NAMALWA (cell line): ENCODE data around the gene HAUS1.

ENCODE experiments used
- DNase-seq: peaks from one replicate; pipeline ENCODE4 v3.0.0-alpha.2; 2015; ENCODE audit warnings: low spot score

The HAUS1 gene, protein sequence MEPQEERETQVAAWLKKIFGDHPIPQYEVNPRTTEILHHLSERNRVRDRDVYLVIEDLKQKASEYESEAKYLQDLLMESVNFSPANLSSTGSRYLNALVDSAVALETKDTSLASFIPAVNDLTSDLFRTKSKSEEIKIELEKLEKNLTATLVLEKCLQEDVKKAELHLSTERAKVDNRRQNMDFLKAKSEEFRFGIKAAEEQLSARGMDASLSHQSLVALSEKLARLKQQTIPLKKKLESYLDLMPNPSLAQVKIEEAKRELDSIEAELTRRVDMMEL

DNA sequence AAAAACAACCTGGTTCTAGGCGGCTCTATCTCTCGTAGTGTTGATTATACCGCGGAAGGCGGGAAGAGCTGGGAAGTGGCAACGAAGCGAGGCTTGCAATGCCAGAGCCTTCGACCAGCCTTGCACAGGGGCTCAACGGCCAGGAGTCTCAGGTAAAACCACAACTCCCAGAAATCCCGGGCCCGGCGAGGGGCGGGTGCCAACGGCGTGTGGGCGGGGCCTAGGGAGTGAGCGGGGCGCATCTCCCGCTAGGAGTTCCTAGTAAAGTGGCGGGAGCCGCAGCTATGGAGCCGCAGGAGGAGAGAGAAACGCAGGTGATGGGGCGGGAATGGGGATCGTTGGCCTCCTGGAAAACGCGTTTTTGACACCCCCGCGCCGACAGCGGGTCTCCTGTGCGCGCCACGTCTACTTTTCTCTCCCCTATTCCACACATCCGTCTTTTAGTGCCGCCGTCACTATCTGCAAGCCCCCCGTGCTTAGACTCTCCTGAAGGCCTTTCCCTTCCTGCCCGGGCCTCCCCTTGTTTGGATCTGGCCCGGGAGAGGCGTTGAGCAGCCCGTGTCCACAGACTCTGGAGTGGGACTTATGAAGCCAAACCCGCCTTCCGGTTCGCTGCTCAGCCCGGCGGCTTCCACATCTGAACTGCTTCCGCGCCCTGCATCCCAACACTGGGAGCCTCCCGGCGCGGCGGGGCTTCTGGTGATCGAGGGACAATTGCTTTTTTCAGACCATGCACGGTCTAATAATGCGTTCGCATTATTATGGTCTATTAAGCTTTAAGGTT lies at the start of gene HAUS1:
Gene HAUS1, plus strand, starts transcription at position 258 of the 784 bp plus-strand sequence. Its CDS starts 27 bp downstream, at position 285.
- DNase-seq: peak; percentile 75

DNA sequence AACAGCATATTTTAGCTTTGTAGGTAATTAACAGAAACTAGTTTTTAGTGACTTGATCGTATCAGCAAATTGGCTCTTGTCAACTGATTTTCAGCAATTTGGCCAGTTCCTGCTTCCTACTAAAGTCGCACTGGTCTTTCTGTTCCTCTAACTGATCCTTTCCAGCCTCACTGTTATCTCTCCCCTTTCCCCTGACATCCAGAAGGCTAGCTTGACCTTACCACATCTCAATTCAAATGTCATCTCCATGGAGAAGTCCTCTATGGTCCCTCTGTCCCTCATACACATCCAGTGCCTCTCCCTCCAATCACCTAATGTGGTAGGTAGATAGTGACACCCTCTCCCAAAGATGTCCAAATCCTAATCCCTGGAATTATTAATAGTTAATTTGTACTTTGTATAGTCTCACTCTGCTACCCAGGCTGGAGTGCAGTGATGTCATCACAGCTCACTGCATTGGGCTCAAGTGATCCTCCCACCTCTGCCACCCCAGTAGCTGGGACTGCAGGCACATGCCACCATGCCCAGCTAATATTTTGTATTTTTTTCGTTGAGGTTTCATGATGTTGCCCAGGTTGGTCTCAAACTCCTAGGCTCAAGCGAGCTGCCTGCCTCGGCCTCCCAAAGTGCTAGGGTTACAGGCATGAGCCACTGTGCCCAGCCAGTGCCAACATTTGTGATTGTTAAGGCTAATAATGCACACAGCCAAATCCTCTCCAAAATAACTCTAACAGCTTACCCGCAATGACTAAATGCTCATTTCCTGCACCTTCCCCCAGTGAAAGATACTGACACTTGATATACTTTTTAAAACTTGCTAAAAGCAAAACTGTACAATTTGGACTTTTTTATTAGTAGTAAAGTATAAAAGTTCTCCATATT lies 49.0 kb upstream of the HAUS1 start:
- no peak for DNase-seq

DNA sequence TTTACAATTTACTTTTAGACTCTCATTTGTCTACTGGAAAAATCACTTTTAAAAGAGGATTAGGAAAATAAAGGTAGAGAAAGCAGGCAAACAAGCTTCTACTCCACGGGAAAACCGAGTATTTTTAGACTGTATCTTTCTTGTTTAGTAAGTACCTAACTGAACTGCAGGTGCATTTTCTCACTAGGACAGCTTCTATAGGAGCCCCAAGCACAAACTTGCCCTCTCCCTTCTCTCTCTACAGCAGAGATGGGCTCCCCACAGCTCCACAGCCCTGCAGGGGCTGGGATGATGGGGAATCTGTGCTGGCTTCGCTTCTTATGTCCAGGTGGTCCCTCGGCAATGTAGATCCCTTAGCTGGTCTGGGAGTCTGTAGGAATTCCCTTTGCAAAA lies 48.4 kb upstream of the HAUS1 start:
- DNase-seq: no peak

DNA sequence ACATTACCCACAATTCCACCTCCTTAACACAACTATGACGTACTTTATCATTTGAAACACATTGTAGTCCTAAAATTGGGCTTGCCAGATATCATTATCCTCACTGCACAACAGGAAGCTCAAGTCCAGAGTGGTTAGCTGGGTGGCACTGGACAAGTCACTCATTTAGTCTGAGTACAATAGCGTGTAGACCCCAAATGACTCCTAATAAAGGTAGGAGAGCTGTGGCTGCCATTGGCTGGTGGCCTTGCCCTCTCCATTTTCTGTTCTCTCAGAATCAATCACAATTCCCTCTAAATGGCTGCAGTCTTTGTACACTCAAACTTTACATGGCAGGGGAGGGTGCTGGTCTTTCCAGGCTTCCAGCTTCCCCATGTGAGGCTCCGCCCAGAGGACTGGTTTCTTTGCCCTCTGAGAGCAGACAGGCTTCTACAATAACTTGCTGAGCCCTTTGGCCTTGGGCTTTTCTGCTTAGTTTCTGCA lies 43.8 kb upstream of the HAUS1 start:
- no peak for DNase-seq

DNA sequence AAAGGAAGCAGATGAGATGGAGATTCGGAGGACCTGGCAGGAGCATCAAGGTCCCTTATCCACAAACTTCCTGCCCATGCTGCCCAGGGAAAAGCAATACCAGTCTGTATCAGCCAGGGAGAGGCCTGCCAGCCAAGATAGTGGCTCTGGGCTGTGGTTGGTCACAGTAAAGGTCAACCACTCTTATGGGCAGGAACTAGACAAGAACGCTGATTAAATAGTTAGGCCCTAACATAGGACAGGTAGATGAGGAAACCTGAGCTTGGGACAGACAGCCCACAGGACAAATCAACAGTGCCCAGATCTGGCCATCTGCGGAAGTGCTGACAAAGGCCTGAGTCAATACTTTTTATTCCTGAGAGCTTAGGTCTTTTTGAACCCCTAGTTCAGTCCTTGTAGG lies 42.8 kb upstream of the HAUS1 start:
- DNase-seq: no peak

DNA sequence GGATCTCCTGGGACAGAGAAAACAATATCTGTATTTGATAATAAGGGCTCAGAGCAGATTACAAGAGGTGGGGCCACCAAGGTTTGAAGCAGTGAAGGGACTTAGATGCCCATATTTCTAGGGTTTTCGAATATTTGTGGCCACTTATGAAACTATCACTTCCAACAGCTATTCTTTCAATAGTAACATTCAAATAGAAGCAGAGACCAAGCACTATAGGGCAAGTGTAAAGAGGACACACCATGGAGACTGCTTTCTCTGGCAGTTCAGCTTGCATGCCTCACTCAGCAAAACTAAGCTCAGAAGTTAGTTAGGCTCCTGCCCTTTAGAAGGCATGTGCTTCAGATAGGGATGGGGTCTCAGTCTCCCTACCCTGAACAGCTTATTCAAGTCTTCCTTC lies 42.4 kb upstream of the HAUS1 start:
- DNase-seq: no peak

DNA sequence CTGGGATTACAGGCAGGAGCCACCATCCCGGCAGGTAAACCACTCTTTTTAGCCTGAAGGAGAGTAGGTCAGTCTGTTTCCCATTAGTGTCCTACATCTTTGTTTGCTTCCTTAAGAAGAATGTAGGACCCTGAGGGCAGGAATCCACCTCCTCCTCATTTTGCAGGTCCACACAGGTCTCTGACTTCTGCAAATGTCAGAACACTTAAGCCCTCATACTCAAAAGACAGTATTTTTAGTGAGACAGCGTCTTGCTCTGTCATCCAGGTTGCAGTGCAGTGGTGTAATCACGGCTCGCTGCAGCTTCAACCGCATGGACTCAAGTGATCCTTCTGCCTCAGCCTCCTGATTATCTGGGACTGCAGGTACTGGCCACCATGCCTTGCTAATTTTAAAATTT lies 41.4 kb upstream of the HAUS1 start:
- DNase-seq: no peak

DNA sequence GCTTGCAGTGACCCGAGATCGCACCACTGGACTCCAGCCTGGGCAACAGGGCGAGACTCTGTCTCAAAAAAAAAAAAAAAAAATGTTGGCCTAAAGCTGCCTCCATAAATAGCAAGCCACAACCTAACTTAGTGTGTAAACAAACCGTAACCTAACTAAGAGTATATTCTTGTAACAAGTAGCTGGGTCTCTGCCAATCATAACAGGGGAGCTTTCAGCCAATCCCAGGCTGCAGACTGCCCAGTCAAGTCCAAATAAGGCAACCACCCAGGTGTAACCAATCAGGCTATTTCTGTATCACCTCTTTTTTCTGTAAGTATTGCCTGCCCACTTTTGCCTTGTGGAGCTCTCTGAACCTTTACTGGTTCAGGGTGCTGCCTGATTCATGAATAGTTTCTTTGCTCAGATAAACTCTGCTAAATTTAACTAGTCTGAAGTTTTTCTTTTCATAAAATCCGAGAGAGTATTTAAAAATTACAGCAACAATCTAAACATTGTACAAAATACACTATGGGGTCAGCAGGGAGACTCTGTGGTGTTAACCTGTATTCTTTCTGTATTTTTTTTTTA lies 36.7 kb upstream of the HAUS1 start:
- peak; percentile 70 for DNase-seq

DNA sequence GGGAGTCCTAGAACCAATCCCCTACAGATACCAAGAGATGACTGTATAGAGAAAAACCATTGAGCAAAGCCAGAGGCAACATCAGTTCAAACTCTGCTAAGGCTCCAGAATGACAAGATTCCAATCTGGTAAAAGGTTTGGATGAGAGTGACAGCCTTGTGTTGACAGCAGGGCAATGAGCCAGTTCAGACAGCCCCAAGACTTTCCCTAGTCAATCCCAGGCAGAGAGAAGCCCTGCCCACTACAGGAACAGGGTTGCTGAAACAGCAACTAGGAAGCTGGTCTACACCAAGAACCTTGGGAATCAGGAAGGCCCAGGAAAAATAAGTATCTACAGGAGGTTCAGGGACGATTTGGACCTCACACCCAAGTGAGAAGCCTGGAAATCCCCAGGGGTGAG lies 35.4 kb upstream of the HAUS1 start:
- DNase-seq: no peak

DNA sequence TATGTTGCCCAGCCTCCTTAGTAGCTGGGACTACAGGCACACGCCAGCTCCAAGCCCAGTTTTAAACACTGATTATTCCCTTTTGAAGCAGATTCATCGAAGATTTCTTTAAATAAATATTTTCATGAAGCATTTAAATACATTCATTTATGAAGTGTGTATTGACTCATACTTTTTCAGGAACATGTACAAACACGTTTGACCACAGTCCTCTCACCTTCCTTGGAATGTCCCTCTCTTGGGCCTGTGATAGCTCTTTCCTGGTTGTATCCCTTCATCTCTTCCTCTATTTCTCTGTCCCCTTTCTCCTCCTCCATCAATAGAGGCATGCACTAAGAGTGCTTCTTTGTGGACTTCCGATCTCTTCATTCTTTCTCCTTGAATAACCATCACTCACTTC lies 34.7 kb upstream of the HAUS1 start:
- no peak for DNase-seq

DNA sequence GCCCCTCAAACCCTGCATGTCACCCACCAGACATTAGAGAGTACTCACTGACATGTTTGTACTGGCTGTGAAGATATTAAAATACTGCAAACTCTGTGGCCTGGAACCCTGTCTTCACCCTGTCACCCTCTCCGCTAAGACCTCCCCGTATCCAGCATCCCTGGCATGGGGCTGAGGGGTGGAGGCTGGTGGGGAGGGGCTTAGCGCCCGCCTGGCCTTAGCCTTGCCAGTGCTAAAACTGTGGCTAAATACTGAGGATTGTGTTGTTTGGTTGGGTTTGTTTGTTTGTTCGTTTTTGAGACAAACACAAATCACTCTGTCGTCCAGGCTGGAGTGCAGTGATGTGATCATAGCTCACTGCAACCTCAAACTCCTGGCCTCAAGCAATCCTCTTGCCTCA lies 34.0 kb upstream of the HAUS1 start:
- no peak for DNase-seq

DNA sequence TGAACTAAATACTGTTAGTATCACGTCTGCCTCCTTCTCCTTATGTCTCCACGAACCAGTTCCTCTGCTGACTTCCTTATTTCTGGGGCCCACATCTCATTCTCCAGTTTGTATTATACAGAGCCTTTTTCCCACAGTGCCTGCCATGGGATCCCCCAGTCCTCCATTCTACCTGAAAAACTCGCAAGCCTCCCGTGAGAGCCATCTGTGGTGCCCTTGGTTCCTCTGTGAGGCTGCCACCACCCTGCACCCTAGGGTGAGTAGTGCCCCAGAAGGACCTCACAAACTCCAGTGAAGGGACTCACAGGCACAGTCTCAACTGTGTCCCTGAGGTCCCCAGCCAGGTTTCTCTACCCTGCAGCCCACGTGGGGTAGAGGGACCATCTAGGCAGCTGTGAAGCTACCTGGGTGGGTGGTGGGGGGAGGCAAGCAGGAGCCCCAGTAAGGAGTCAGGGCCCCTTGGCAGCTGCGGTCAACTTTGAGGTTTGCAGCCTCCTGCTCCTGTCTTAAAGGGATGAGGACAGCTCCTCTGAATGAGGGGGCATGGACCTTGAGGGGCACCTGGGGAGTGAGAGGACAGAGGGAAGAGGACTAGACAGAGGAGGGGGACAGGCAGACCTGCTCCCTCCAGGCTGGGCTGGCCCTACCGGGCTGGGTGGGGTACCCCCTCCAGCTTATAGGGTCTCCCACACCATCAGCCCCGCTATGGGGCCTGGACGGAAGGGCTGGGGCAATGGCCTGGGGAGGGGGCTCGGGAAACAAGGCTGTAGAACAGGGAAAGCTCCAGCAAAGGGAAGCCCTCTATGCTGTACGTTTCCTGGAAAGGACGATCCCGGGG lies 33.2 kb upstream of the HAUS1 start:
- no peak for DNase-seq

DNA sequence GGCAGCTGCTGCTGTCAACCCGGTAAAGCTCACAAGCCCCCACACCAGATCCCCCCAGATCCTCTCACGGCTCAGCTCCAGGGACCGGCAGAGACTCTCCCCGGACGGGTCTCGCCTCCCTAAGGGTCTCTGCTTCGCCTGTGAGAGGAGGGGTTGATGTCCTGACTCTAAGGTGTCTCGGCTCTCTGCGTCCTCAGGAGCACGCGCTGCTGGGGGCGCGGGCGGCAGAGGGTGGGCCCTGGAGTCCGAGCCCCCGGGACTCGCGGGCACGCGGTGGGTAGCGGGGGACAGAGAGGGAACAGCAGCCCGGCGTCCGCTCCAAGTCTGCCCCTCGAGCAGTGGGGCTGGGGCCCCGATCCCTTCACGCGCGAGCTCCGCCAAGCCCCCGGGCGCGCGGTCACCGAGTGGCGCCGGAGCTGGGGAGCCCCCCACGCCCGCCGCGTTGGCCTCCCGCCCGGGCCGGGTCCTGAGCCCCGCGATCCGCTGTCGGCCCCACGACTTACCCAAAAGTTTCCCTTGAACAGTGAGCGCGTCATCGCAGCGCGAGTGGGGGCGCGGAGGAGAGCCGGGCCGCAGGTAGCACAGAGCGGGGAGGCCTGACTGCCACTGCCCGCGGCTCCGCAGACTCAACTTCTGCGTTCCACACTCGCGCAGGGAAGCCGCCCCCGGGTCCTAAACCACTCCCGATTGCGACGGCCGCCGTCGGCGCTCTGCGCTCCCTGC lies 32.4 kb upstream of the HAUS1 start, which contains the start of gene PSTPIP2:
Gene PSTPIP2, minus strand, starts transcription at position 608 of the 723 bp plus-strand sequence. Its CDS starts 72 bp downstream, at position 536.
- no peak for DNase-seq

DNA sequence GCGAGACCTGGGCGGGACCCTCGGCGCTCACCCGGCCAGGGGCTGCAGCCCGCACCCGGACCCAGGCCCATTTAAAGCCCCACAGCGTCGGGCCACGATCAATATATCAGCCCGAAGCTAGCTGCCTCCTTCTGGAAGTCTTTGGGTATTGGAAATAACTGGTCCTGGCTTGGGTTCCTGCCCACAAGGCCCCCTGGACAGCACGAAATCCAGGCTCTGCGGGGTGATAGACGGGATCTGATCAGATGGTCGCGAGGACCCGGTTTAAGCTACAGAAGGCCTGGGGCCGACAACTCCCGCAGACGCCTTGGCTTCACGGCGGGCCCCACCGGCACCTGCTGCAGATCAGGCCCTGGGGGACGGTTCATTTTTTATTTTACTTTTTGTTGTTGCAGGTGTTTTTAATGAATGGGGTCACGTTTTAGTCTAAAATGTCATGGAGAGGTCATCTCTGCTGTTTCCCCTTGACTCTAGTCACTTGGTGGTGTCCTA lies 31.8 kb upstream of the HAUS1 start:
- no peak for DNase-seq

DNA sequence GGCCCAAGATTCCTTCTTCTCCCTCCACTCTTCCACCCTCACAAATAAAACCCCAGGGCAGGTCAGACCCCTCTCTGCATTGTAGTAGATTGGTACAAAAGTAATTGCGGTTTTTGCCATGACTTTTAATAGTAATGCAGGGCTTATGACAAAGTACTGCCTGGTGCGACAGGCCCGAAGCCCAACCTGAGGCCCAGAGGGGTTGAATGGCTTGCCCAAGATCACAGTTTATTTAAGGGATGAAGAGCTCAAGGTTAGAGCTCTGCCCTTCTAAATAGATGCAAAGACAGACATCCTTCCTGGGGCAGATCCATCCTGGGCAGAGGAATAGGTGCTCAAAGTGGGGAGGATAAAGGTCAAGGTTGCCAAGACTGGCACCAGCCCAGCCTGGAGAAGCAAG lies 31.2 kb upstream of the HAUS1 start:
- no peak for DNase-seq

DNA sequence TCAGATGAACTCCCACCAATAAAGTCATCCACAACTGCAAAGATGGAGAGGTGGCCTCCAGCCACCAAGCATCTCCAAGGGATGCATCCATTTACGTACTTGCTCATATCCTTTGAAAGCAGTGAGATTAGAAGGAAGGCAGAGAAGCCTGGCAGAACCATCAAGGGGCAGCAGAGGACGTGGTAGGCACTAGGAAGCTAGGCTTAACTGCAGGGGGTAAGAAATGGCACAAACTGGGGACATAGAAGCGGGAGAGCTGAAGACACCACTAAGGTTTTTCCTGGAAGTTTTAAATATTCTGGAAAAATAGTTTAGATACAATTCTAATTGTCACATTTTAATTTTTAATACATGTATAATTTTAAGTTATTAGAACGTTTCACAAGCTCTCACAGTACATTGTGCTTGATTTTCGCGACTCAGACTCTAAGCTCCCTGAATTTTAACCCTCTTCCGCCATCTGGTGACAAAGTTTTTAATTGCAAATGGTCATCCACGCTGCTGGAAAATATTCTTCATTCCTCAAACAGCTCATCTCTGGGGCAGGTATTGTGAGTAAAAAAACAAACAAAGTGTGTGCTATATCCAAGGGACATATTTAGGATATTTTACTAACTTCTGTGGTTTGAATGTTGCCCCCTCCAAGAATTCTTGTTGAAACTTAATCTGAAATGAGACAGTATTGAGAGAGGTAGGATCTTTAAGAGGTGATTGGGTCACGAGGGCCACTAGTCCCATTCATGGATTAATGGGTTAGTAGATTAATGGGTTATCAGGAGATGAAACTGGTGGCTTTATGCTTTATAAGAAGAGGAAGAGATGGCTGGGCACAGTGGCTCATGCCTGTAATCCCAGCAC lies 30.5 kb upstream of the HAUS1 start:
- peak; percentile 85 for DNase-seq

DNA sequence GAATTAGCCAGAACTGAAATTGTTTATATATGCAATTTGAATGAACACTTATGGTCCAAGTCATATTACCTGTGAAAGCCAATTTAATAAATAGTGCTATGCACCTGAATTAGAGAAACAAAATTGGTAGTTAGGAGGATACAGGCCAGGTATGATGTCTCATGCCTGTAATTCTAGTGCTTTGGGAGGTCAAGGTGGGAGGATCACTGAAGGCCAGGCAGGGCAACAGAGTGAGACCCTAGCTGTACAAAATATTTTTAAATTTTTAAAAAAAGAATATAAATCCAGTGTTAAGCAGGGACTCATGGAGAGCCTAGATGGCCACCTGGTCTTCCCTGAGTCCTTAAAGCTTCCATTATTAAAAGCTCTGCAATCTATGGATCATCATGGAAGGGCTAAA lies 24.8 kb upstream of the HAUS1 start:
- DNase-seq: no peak

DNA sequence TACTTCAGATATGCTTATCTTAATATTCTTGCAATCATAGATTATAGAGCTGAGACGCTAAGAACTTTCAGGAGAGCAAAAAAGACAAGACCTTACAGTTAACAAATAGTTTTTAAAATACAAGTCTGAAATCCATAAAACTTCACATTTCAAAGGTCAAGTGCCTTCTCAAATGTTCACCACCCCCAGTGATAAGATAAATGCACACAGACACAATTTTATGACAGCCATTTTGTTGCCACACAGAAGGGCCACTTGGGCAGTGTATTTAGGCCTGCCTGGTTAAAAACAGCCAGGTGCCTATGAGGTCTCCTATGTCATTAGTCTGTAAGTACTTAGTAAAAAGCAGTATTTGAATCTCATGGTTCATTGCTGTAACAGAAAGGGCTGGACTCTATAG lies 24.0 kb upstream of the HAUS1 start:
- no peak for DNase-seq

DNA sequence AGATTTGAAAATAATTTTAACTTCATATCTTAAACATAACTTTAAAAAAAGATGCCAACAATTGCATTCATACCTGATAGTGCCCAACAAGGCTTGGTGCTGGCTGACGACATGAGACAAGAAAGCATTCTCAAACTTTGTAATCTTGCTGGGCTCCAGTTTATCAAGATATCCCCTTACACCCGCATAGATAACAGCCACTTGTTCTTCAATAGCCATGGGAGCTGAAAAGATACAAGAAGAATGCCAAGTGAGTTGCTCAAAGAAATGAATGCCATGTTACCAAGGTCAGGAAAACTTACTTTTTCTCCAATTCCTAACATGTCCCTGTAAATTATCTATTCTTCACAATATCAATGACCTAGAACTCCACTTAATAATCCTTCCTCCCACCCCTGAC lies 19.8 kb upstream of the HAUS1 start:
- no peak for DNase-seq
